GM19025 (cell line): ENCODE results near the gene CPN2.

ENCODE experiments used
- ATAC-seq: cut with Tn5 transposase; IDR thresholded peaks from one replicate; pipeline ENCODE4 v1.9.1; 2021; ENCODE audit warnings: mild to moderate bottlenecking, low read depth, moderate library complexity; ENCODE audit not compliant: unreplicated experiment

Gene CPN2

DNA sequence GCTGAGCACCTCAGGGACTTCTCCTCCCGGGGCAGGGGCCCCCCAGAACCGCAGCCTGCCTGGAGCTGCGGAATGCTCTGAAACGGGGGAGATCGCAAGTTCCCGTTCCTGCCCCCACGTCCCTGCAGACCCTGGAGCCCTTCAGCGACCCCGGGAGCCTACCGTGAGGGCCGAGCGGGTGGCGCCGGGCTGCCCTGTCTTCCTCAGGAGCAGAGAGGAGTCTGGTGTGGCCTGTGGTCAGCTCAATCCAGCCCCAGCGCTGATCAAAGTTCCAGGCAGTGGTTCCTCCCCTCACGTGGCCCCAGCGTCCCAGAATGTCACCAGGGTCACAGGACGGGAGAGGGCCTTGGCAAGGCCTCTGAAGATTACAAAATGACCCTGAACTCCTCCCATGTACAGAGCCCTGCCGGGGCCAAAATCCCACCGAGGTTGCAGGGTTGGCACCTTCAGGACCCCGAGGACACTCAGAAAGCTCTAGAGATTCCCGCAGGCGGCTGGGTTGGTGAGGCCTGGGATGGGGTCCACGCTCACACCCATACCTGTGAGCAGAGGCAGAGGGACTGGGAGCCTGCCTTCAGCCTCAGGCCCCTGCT lies at the start of gene CPN2:
Gene CPN2, minus strand, starts transcription at position 249 of the 593 bp plus-strand sequence. CDS start 8,626 bp downstream, outside the sequence.
- no peak for ATAC-seq

DNA sequence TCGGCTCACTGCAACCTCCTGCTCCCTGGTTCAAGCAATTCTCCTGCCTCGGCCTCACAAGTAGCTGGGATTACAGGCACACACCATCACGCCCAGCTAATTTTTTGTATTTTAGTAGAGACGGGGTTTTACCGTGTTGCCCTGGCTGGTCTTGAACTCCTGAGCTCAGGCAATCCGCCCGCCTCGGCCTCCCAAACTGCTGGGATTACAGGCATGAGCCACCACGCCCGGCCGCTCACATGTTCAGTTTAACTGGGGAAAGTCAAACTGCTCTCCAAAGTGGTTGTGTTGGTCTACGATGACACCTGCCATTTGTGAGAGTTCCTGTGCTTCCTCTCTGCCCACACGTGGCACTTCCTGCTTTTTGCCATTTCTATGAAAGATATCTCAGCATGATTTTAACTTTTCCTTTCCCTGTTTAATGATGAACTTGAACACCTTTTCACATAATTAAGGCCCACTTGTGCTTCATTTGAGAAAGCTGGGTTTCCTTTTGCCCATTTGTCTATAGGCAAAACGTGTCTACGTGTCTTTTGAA lies 48.8 kb upstream of the CPN2 start:
- ATAC-seq: no peak

- ATAC-seq: no peak
Observed at GRCh38 chr3:194399166-194399565, 48.0 kb upstream of the CPN2 start, which contains the start of gene GP5. TSS of gene GP5 (minus strand) at chr3:194399266. CDS start at chr3:194398282, 984 bp downstream.

- no peak for ATAC-seq
Observed at GRCh38 chr3:194397757-194398312, 46.7 kb upstream of the CPN2 start.

- ATAC-seq: no peak
Observed at GRCh38 chr3:194396859-194397756, 46.0 kb upstream of the CPN2 start.

DNA sequence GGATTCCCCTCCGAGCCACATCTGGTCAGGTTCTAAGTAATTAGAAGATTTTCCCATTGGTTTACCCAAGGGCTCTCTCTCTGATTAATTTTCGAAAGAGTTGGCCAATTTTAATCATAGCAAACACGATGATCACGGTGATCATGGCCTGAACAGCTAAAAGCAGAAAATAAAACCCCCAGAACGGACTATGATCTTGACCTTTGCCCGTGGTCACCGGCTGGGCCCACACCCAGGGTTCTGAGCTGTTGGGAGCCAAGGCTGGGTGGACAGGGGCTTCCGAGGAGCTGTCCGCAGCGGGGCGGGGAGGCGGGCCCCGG lies 45.4 kb upstream of the CPN2 start:
- no peak for ATAC-seq

DNA sequence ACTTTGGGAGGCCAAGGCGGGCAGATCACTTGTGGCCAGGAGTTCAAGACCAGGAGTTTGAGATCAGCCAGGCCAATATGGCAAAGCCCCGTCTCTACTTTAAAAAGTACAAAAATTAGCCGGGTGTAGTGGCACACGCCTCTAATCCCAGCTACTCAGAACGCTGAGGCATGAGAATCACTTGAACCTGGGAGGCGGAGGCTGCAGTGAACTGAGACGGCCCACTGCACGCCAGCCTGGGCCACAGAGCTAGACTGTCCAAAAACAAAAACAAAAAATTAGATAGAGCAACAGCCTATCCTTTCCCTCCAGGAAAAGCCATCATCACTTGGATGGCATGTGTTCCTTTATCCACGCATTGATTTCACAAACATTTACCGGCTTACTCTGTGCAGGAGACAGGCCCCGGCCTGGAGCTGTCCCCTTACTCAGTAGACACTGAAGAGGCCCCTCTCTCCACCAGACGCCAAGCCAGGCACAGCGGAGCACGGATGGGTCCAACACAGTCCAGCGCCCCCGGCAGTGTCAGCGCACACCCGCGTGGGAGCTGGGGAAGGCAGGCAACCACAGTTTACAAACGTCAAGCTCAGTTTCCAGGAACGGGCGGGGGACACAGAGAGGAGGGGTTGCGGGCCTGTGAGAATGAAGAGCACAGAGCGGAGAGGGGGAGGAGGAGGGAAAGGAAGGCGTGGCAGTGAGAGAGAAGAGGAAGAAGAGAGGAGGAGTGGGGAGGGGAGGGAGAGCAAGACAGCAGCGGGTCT lies 44.8 kb upstream of the CPN2 start:
- no peak for ATAC-seq

DNA sequence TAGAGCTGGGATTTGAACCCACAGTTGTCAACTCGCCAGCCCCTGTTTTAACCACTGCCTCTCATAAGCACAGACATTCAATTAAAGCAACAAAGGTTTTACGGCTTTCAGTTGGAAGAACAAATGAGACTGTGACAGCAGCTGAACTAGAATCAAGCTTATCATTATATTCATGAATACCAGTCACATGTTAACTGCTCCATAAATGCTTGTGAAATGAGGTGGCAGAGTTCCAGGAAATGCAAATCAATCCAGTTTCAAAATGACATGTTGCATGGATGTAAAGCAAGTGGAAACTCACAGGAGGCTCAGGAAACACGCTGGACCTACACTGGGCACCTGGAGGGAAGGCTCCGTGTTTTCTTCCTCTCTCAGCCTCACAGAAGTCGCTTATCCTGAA lies 44.1 kb upstream of the CPN2 start:
- no peak for ATAC-seq

GRCh38 chr3:194392576-194392975 lies 41.4 kb upstream of the CPN2 start:
- no peak for ATAC-seq

DNA sequence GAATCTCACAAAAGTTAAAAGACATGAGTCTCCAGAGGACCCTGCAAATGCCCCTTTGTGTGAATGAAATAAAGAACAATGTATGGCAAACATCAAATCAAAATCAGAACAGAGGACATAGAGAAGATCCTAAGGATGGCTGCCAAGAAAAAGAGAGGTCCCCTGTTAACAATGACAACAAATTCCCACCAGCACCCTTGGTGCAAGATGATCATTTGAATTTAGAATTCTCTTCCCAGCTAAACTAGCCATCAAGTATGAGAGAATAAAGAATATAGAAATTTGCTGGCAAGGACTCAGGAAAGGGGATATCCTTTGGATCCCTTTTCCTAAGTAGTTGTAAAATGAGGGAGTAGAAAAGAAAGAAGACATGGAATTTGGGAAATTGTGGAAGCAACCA lies 39.7 kb upstream of the CPN2 start:
- no peak for ATAC-seq

GRCh38 chr3:194389269-194389668 lies 38.1 kb upstream of the CPN2 start:
- no peak for ATAC-seq

DNA sequence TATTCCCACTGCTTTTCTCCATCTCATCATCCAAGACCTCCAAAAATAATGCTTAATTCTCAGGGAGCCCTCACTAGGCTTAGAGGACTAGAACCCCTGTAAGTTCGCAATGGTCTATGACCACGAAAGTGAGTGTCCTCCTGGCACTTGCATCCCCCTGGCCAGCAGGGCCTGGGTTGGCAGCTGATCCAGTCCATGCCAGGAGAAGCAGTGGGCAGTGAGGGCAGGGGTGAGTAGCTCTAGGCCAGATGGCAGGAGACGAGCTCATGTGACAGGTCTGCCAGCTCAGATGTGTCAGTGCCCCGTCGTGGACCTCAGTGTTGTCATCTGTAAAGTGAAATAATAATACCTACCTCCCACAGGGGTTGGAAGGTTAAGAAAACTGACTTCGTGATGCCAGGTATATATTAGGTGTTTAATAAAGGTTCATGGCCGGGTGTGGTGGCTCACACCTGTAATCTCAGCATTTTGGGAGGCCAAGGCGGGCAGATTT lies 36.8 kb upstream of the CPN2 start:
- ATAC-seq: no peak

GRCh38 chr3:194387276-194387675 lies 36.1 kb upstream of the CPN2 start:
- no peak for ATAC-seq

- ATAC-seq: no peak
Observed at GRCh38 chr3:194386648-194387047, 35.5 kb upstream of the CPN2 start.

GRCh38 chr3:194386066-194386465 lies 34.9 kb upstream of the CPN2 start:
- no peak for ATAC-seq

- ATAC-seq: no peak
Observed at GRCh38 chr3:194384569-194385001, 33.5 kb upstream of the CPN2 start.

DNA sequence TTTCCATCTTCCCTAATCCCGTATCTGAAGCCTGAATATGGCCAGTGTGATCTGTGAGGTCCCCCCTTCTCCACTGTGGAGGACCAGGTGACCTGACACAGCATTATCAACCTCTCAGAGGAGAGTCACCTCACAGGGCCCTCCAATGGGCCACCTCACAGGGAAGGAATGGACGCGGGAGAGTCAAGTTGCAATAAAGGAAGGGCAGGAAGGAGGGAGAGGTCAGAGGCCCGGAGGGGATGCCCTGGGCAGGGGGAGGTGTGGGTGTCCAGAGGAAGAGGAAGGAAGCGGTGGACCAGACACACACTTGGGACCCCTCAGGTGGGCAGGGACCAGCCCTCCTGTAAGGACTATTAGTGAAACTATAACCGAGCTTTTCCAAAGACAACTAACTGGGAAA lies 33.0 kb upstream of the CPN2 start:
- no peak for ATAC-seq

DNA sequence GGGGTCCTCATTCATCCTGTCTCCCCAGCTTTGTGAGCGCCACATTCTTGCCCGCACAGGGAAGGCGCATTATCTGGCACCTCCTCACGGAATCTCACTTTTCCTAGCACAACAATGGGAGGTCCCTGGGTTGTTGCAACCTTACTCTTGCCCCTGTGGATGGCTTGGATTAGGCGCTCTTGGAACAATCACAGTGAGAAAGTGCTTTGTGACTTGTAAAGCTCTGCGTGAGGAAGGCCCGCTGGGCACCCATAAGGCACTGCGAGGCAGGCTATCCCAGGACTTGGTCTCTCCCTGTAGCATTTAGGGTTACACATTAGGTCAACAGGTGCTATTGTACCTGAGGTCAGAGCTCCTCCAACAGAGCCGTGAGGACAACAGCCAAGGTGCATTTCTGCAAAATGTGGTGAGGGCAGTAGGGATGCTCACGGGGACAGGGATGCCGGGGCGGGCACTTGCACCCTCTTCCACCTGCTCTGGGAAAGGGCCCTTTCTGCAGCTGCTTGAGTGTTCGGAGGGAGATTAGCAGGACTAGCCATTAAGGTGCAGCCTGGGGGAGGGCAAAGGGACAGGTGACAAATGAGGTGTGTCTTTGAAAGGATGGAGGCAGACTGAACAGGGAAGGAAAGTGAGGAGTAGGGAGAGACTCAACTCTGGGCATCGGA lies 32.3 kb upstream of the CPN2 start:
- no peak for ATAC-seq

DNA sequence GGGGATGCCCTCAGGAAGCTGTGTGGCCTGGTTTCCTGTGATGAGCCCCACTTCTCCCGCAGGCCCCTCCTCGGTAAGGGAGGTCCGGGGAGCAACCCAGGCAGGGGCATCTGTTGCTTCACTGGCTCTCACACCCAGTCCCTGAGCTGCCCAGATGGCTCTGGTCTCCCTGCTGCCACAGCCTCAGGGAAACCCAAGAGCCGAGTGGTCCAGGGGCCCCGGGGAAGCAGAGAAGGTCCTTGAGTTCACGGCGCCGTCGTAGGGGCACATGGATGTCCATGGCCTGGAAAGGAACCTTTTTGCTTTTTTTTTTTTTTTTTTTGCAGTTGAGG lies 31.7 kb upstream of the CPN2 start:
- no peak for ATAC-seq

- no peak for ATAC-seq
Observed at GRCh38 chr3:194382196-194382891, 31.2 kb upstream of the CPN2 start.
